Stimulated activated CD4-positive, alpha-beta T cell treated with anti-CD3 and anti-CD28 coated beads, Interleukin-2, amount 100 ng/mL, for 48 hours (primary cell): ENCODE results near the gene C14orf132.

Experiments used
- DNase-seq, 2 donors: peaks; one replicate each; pipeline ENCODE4 v3.0.0-alpha.2; 2020

C14orf132 gene

DNA sequence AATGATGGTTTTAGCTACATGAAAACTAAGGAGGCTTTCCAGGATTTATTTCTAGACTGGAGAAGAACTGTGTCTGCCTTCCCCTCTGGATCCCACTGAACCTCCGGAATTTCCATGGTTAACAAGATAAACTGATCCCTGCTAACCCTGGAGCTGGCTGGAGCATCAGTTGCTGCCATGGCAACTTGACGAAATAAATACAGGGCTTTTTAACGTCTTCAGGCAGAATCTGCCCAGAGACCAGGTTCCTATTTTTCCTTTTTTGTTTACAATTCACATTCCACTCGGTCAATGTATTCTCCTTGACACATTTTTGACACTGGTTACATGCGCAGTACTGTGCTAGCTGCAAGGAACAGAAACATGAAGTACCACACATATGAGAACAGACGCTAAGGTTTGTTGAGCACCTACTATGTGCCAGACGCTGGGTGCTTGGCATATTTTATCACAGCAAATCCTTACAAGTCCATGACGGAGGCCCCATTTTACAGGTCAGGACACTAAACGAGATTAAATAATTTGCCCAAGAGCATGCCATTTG lies 1.7 kb downstream of the C14orf132 start:
- DNase-seq, result no peak

DNA sequence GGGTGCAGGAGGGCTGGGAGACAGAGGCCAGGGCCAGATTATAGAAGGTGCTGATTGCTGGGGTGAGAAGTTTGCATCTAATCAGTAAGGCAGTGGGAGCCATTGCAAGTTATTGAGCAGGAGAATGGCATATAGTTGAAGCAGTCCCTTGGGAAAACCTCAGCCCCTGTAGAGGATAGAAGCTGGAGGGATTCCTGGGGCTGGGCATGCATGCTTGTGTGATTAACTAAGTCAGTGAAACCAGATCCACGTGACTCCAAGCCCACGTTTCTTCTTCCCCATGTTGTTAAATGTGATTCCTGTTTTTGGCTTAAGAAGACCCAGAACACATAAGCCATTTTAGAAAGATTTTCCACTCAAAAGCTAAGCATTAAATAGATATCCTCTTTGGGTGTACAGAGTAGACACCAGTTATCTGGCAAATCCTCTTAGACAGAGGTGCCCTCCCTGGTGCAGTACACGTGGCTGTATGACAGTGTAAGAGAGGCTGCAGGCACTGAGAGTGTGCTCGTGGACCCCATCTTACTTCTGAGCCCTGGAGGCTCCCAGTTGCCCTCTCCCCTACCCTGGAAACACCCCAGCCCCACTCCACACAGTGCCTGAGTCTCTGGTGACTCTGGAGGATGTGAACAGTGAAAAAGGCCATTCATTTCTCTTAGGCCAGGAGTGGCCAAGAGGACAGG lies 3.2 kb downstream of the C14orf132 start:
- no peak for DNase-seq

DNA sequence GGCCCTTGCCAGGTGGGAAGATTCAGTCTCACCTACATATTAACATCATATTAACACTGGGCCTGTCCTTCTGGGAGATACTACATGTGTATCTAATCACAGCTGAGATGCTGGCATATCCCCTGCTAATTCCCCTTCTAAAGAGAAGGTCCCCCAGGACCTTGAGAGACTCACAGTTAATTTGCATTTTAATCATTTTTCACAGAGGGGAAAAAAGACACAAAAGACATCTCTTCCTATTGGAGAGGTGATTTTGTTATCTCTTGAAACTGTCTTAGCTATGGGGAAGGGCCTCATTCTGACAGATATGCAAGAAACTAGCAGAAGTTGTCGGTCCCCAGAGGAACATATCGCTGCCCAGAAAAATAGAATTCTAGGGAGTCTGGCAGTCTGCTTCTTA lies 7.5 kb downstream of the C14orf132 start:
- no peak for DNase-seq

DNA sequence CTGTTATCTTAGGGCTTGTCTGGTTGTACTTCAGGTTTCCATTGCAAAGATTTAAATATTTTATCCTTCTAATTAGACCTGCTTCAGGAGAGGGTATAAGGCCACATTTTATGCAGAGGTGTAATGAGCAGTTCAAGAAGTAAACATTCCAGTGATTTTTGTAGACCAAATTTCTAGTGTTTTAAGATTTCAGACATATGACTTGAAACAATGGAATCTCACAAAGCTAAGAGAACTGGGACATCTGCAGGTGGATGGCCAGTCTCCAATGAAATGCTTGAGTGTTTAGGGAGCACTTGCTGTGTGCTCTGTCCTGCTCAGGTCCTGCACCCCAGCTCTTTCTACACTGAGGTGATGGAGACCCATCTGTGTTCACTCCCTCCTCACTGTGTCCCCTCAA lies 7.9 kb downstream of the C14orf132 start:
- DNase-seq, result no peak

DNA sequence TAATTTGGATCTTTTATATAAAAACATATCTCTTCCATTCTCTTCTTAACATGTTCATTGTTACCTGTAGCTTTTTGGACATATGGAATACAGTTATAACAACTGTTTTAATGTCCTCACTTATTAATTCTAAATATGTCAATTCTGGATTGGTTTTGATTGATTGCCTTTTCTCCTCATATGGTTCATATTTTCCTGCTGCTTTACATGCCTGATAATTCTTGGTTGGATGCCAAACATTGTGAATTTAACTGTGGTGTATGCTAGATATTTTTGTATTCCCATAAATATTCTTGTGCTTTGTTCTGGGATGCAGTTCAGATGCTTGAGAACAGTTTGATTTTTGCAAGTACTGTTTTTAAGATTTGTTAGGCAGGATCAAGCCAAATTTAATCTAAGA lies 10.8 kb downstream of the C14orf132 start:
- no peak for DNase-seq

DNA sequence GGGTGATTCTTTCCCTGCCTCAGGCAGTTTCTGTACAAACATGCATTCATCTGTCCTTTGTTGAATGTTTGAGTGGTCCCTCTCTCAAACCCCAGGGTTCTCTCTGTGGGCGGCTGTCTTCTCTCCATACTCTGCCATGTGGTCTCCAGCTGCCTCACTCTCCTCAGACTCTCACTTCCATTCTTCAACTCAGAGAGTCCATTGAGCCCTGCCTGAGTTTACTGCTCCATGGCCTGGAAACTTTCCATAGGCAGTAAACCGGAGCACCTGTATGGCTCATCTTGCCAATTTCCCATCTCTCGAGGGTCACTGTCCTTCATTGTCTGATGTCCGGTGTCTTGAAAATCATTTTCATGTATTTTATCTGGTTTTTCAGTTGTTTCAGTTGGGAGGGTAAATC lies 11.3 kb downstream of the C14orf132 start:
- DNase-seq, result no peak

- no peak for DNase-seq
Measured at GRCh38 chr14:96051231-96051630, 12.1 kb downstream of the C14orf132 start.

- no peak for DNase-seq
Measured at GRCh38 chr14:96051642-96052540, 12.7 kb downstream of the C14orf132 start.

DNA sequence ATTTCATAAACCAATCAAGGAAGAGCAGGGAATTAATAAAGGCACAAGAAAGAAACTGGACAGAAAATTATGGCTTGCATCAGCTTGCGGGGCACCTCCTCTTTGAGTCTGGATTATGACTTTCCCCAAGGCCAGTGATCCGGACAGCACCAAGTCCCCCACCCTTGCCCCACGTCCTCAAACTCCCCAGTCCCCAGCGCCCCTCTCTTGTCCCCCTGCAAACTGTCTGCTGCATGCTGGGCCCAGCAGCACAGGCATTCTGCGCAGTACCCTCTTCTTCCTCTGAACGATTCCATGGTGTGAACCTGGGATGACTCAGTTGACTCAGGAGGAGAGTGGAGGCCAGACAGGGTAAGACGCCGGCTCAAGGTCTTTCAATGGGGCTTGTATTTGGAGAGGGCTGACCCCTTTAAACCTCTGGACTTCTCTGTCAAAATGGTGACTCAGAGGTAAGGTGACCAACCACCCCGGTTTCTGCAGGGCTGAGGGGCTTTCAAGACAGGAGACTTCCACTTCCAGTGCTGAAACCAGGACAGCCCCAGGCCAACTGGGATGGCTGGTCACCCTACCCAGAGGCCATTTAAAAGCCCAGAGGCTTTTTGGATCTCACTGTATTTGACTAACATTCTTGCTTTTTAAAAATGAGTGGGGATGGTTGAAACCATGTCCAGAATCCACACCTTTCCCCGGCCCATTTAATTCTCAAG lies 13.5 kb downstream of the C14orf132 start:
- DNase-seq, result no peak

DNA sequence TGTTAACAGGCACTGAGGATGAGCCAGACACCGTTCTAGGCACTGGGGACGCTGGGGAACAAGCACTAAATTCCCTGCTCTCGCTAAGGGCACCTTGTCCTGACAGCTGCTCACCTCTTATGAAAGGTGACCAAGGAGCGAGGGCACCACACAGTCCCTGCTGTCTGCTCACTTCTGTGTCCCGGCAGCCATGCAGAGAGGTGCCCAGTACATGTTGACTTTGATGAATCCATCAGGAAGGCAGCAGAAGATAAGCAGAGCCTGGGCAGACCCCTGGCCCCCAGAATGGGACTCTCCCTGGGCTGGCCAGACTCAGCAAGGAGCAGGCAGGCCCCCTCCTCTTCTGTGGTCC lies 14.1 kb downstream of the C14orf132 start:
- no peak for DNase-seq

GRCh38 chr14:96053600-96054381 lies 14.6 kb downstream of the C14orf132 start:
- DNase-seq, result no peak

DNA sequence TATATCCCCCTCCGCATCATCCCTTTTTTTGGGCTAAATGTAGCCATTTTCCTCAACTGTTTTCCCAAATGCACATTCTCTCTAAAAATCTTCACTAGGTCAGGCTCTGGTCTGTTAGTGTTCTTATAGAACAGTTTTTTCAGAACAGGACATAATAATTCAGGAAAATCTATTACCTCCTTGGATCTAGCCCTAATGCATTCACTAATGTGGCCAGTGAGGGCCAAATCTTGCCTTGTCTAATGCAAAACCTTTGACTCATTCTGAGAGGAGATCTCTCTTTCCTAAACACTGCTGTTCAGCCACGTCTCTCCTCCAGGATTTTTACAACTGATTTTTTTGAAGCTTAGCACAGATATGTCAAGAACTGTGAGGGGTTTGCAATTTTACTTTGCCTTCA lies 15.5 kb downstream of the C14orf132 start:
- no peak for DNase-seq

DNA sequence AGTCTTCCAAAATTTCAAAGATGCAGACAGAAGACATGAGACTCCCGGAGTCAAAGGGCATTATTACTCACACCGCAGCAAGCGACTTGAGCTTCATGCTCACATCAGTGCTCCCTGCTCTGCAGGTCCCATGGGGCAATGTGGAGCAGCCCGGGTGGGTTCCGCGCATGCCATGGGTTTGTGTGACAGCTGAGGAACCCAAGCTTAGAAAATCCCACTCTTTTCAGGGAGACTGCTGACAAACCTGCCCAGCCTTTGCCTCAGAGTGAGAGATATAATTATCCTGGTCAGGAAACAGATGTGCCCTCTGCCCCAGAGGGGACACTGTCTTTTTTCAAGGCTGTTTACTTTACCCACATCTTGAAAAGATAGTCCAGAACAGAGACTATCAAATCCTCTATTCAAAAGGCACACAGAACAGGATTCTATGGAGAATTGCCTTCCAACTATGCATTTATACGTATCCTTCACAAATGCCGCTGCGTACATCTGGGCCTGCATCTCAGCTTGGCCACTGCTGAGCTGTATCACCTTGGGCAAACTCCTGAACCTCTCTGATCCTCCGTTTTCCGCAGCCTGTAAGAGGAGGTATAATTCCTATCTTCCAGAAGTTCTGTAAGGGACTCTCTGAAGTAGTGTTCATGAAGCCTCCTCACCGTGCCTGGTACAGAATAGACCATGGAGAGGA lies 16.0 kb downstream of the C14orf132 start:
- no peak for DNase-seq

DNA sequence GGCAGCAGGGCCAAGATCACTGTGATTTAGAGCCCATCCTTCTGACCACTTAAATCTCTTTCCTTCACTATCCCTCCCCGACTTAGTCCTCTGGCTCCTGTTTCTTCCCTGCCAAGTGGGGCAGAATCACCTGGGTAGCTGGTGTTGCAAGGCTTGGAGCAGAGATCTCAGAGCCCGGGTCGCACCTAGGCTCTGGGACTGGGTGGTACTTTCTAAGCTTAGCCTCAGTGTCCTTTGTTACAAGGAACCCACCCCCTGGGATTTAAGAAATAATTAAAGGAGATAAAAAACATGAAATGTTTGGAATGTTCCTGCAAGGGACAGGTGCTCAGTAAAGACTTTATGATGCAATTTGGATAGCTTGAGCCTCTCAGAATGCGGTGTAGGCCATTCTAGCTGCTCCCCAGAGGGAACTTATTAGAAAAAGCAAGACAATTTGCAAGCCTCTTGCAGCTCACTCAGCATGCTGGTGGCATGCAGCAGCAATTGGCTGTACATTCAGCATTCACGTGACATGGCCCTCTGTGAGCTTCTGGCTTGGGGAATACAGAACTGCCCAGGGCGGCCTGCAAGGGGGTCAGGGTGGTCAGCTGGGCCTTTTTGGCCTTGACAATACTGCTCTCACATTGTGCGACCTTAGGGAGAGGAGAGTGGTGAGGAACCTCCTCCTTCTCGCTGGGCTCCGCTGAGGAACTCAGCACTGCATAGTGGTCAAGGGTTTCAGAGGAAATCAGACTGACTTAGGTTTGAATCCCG lies 16.8 kb downstream of the C14orf132 start:
- no peak for DNase-seq

GRCh38 chr14:96056509-96057422 lies 17.6 kb downstream of the C14orf132 start:
- no peak for DNase-seq

DNA sequence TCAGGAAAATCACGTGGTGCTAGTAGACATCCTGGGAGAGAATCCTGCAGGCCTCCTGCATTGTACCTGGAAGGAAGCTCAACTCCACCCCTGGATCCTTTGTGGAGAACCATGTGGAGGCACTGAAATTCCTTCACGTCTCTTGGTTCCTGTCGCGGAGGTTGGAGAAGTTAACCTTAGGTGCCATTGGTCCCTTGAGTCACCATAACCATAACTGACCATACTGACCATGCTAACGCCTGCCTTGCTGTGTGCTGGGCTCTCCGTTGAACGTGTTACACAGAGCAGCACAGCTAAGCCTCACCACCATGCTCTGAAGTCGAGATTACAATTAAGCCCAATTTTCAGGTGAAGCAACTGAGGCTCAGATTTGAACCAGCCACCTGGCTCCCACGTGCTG lies 18.6 kb downstream of the C14orf132 start:
- DNase-seq, result no peak

- no peak for DNase-seq
Measured at GRCh38 chr14:96058576-96059200, 19.5 kb downstream of the C14orf132 start.

GRCh38 chr14:96059519-96060135 lies 20.5 kb downstream of the C14orf132 start:
- no peak for DNase-seq
